NCI-H1930 (cell line): ENCODE data around the gene LRRC41.
"Not testable (repeated sequence)": the region's sequence is repeated elsewhere in the genome, so short reads cannot be mapped to it uniquely, and the experiment has no call there.

Source experiments
- DNase-seq, 2 experiments: peaks; one replicate each; lab custom pipeline; 2025; lab: John Stamatoyannopoulos, UW

Gene LRRC41, protein sequence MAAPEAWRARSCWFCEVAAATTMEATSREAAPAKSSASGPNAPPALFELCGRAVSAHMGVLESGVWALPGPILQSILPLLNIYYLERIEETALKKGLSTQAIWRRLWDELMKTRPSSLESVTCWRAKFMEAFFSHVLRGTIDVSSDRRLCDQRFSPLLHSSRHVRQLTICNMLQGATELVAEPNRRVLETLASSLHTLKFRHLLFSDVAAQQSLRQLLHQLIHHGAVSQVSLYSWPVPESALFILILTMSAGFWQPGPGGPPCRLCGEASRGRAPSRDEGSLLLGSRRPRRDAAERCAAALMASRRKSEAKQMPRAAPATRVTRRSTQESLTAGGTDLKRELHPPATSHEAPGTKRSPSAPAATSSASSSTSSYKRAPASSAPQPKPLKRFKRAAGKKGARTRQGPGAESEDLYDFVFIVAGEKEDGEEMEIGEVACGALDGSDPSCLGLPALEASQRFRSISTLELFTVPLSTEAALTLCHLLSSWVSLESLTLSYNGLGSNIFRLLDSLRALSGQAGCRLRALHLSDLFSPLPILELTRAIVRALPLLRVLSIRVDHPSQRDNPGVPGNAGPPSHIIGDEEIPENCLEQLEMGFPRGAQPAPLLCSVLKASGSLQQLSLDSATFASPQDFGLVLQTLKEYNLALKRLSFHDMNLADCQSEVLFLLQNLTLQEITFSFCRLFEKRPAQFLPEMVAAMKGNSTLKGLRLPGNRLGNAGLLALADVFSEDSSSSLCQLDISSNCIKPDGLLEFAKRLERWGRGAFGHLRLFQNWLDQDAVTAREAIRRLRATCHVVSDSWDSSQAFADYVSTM

DNA sequence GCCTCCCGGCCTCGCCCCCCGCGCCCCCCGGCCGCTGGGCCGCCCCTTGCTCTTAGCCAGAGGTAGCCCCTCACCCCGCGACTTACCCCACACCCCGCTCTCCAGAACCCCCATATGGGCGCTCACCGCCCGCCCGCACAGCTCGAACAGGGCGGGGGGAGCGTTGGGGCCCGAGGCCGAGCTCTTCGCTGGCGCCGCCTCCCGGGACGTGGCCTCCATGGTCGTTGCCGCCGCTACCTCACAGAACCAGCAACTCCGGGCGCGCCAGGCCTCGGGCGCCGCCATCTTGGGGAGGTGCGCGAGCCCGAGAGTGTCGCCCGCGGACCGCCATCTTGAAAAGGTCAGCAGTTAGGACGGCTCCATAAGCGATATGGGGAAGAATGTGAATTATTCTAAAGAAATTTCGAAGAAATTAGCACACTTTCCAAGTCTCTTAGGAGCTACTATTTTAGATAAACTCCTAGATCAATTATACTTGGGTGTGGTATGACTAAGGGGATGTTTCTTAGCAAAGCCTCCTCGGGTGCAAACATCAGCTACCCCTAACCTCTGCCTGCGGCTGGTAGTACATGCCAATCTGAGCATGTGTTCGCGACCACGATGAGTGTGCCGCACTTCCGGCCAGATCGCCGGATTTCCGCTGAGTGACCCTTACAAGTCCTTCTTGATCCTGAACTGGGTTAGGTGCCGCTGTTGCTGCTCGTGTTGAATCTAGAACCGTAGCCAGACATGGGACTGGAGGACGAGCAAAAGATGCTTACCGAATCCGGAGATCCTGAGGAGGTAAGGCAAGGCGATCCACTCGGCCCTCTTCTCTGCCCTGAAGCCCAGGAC lies at the start of gene LRRC41, which contains the start of gene UQCRH:
Gene LRRC41, minus strand, starts transcription at position 579 of the 834 bp plus-strand sequence. Its CDS starts 294 bp downstream, at position 285.
Gene UQCRH, plus strand, starts transcription at position 661 of the 834 bp plus-strand sequence. Its CDS starts 69 bp downstream, at position 730.
- peak; percentile 90 to 94 for DNase-seq

DNA sequence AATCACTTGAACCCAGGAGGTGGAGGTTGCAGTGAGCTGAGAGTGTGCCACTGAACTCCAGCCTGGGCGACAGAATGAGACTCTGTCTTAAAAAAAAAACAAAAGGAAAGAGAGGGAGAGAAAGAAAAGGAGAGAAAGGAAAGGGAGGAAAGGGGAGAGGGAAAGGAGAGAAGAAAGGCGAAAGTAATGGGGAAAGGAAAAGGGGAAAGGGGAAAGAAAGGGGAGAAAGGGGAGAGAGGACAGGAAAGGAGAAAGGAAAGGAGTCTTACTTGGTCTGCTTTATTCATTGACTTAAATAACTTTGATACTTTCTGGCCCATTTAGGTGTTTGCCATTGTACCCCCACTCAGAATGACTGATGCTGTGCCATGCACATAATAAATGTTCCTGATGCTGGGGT lies 48.9 kb upstream of the LRRC41 start:
- no peak for DNase-seq

DNA sequence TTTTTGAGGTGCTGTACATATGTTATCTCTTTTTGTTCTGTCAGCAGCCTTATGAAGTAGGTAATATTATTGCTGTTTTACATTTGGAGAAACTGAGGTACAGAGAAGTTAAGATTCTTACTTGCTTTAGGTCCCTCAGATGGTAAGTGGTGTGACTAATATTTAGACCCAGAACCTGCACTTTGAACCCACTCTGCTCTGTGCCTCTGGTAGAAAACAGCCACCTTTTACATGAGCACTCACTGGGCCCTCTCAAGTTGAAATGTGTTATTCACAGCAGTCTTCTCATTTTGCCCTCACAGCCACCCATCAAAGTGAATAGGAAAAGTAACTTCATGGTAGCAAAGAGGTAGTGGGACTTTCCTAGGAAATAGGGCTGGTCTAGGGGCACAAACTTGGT lies 41.9 kb upstream of the LRRC41 start:
- DNase-seq, result no peak

DNA sequence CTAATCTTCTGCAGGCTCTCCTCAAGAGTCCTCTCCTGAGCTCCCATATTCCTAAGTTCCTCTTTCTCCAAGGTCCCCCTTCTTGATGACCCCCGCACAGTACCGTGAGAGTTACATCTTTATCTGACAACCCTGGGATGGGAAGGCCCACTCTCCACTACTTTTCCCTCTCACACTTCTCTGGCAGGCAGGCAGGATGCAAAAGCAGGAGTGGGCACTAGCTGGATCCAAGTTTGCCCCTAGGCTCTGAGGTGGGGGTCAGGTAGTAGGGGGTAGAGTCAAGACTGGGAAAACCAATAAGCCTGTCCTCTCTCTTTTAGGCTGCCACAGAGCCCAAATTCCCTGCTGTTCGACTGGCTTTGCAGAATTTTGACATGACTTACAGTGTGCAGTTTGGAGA lies 41.1 kb upstream of the LRRC41 start:
- no peak for DNase-seq

DNA sequence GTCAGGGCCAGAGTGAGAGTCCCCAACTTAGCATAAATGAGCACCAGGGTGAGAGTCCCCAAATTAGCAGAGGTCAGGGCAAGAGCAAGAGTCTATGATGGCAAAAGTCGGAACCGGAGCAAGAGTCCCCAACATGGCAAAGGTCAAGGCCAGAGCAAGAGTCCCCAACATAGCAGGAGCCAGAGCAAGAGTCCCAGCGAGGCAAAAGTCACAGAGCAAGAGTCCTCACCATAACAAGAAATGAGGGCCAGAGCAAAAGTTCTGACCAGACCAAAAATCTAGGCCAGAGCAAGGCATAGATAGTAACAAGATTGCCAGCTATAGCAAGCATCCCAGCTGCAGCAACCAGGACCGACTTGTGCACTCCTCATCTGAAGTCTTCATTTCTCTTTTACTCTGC lies 40.3 kb upstream of the LRRC41 start:
- no peak for DNase-seq

DNA sequence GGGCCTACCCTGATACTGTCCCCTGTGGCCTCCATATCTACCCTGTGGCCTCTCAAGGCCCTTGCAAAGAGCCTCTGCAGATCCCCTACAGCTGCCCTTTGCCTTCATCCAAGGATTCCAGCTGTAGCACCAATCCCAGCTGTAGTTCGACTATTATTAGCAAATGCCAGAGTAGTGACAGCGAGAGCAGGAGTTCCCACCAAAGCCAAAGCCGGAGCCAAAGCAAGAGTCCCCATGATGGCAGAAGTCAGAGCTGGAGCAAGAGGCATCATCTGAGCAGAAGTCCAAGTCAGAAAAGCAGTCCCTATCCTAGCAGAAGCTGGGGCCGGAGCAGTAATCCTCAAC lies 39.9 kb upstream of the LRRC41 start:
- DNase-seq, result no peak

DNA sequence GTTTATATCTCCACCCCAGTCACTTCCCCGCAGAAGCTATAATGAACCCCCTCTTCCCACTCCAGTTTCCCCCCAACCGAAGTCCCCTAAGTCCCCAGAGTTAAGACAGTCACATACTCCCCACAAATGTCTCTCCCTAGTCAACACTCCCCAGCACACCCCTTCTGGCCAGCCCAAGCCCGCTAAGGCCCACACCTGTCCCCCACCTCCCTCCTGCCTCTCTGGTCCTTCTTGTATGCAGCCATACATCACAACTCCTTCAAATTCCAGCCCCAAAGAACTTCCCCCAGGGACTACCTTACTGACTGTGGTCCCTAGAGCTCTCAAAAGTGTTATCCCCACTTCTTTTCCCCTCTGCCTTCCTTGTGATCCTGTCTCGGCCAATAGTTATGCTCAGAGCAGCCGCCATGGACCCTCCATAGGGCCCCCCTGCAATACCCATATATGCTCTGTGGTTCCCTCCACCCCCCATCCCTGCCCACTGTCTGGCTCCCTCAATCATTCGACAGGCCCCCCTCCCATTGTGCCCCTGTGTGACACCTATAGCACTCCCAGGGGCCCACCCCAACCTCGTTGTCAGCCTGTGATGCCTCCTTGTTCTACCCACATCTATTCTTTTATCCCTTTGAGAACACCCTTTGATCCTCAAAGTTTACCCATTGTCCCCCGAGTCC lies 39.4 kb upstream of the LRRC41 start:
- DNase-seq, result no peak

DNA sequence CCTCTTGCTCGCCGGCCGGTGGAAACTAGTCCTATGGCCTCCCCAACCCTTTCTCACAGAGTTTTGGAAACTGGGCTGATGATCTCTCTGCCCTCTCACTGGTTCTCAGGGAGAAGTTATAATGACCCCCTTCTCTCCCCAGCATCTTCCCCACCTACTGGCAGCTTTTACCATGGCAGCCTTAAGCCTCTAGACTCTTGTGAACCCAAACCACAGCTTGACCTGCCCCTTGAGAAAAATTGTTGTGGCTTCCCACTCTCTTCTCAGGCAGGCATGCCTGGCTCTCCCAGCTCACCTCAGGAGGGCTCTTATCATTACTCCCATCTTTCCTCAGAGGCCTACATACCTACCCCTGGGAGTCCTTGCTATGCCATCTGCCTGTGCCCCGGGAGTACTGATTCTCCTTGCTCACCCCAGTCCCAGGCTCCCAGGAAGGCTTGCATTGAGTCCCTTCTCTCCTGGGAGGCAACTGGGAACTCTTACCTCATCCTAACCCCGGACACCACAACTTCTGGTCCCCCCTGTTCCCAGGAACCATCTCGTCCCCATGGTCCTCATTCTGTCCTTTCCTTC lies 38.8 kb upstream of the LRRC41 start:
- no peak for DNase-seq

DNA sequence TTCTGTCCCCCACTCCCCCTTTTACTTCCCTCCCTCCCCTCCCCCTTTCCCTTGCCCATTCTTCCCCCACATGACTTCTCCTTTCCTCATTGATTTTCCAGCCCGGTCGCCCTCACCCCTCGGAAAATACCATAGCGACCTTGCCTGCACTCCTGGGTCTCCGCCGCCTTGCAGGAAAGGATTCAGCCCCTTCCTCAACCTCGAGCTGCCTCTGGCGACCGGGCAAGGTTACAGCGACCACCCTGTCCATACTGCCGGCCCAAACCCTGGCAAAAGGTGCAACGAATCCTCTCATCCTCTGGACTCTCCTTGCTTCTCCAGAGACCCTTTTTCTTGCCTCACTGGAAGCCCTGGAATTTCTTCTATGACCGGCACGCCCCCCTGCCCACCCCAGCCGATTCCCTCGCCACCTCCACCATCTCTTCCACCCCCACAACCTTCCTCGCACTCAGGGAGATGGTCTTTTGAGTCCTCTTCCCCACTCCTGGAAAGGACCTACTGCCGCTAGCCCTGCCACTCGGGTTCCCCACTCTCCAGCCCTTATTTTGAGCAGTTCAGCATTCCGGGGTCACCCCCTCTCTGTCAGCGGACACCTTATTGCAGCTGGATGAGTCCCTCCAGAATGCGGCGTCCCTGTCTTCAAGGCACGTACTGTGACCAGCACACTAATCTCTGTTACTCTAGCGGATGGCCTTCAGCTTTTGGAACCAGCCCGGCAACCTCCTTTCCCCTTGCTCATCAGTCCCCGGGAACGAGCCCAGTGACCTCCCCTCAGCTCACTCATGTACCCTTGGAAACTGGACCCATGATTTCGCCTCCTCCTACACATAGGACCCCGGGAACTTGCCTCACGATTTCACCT lies 38.0 kb upstream of the LRRC41 start:
- DNase-seq, result no peak

DNA sequence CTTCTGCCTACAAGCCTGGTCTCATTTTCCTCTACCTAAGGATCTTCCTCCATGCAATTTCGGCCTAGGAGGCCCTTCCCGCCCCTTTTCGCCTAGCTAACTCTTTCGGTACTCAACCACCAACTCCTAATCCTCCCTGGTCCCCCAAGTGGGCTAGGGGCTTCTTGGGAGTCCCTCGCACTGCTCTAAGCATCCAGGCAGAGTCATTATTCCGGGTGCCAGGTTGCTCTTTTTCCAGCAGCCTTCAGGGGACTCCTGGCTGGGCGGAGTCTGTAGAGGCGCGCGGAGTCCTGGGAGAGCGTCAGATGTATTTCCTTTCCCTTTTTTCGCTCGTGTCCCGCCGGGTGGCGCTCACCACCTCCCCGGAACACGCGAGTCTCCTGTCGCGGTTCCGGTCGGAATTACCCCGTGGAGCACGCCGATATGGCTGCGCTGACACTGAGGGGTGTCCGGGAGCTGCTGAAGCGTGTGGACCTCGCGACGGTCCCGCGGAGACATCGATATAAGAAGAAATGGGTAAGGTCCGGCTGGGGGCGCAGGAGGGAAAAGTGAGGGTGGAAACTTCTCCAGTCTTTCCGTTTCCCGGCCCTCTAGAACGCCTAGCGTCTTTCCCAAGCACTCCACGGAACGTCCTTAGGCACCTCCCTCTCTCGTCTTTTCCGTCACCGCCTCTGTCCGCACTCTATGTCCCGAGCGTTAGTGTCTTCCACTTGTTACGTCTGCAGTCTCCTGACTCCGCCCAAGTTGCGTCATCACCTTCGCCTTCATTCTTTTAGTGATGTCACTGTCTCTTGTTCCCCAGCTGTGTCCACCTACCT lies 37.2 kb upstream of the LRRC41 start, which contains the start of gene NSUN4:
Gene NSUN4, plus strand, starts transcription at position 404 of the 818 bp plus-strand sequence. Its CDS starts 20 bp downstream, at position 424.
- DNase-seq, result peak; percentile 89 to 92

DNA sequence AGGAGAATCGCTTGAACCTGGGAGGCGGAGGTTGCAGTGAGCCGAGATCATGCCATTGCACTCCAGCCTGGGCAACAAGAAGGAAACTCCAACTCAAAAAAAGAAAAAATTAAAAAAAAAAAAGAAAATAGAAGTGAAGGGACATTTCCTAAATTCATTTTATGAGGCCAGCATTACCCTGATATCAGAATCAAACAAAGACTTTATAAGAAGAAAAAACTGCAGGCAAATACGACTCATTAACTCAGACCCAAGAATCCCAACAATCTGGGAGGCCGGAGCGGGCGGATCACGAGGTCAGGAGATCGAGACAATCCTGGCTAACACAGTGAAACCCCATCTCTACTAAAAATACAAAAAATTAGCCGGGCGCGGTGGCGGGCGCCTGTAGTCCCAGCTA lies 34.0 kb upstream of the LRRC41 start:
- DNase-seq, result not testable (repeated sequence)

DNA sequence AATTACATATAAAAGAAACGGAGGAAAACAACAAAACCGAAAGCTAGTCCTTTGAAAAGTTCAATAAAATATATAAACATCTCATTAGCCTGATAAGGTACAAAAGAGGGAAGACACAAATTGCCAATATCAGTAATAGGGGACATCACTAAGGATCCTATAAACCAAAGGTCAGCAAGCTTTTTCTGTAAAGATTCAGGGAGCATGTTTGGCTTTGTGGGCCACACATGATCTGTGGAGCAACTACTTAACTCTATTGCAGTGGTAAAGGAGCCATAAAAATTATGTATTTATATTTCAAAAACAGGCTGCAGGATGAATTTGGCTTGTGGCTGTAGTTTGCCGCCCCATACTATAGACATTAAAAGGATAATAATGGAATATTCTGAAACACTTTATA lies 31.7 kb upstream of the LRRC41 start:
- DNase-seq, result no peak

DNA sequence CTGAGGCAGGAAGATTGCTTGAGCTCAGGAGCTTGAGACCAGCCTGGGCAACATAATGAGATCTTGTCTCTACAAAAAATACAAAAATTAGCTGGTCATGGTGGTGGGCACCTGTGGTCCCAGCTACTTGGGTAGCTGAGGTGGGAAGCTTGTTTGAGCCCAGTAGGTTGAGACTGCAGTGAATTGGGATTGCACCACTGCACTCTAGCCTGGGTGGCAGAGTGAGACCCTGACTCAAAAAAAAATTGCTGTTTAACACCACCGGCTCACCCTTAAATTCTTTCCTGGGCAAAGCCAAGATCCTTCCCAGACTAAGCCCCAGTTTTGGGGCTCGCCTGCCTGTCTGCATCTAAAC lies 30.6 kb upstream of the LRRC41 start:
- no peak for DNase-seq

DNA sequence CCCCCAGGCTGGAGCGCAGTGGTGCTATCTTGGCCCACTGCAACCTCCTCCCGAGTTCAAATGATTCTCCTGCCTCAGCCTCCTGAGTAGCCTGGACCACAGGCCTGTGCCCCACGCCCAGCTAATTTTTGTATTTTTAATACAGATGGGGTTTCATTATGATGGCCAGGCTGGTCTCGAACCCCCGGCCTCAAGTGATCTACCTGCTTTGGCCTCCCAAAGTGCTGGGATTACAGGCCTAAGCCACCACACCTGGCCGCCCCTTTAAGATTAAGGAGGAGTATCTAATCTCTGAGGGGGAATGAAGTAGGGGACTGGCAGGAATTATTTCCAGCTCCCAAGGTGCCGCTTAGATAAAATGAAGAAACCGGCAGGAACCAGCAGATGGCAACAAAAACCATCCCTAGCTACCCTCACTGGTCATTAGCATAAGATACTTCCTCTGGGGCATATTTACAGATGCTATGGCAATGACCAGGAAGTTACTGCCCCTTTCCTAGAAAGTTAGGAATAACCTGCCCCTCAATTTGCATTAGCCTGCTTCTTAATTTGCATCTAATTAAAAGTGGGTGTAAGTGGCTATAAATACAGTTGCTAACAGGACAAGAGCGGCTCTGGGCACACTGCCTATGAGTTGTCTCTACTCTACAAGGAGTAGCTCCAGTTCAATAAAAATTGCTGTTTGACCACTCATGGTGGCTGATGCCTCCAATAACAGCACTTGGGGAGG lies 30.0 kb upstream of the LRRC41 start:
- DNase-seq, result no peak

DNA sequence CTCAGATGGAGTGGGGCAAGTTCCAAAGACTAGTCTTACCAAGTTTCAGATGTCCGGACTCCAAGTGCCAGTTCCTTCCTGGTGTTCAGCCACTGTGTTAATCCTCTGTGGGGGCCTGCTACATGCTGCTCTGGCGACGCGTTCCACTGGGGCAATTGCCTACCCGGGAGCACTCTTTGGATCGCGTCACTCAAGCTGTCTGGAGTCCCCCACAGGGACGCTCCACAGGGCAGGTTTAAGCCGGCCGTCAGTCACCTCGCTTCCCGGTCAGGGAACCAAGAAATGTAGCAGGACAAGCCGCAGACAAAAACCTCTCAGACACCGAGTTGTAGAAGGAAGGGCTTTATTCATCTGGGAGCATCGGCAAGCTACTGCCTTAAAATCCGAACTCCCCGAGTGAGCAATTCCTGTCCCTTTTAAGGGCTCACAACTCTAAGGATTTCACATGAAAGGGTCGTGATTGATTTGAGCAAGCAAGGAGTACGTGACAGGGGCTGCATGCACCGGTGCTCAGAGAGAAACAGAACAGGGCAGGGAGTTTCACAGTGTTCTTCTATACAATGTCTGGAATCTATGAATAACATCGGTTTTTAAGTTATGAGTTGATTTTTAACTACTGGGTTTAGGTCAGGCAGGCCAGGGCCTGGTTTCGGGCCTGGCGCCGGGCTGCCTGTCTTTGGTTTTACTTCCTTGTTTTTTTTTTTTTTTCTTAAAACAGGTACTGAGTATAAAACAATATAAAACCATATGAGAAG lies 28.5 kb upstream of the LRRC41 start:
- DNase-seq, result not testable (repeated sequence)

DNA sequence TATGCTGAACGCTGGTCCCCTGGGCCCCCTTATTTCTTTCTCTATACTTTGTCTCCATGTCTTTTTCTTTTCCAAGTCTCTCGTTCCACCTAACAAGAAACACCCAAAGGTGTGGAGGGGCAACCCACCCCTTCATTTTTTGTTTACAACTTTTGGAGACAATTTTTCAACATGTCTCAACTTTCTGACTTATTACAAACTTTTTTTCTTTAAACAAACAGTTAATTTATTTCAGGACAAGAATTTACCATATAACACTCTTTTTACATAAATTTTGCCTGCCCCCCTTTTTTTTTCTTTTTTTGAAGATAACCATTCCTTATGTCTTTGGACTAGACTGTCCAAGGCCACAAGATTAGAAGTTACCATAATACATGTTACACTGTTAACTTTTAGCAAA lies 27.0 kb upstream of the LRRC41 start:
- not testable (repeated sequence) for DNase-seq

DNA sequence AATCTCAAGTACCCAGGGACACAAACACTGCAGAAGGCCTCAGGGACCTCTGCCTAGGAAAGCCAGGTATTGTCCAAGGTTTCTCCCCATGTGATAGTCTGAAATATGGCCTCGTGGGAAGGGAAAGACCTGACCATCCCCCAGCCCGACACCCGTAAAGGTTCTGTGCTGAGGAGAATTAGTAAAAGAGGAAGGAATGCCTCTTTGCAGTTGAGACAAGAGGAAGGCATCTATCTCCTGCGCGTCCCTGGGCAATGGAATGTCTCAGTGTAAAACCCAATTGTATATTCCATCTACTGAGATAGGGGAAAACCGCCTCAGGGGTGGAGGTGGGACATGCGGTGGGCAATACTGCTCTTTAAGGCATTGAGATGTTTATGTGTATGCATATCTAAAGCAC lies 26.4 kb upstream of the LRRC41 start:
- not testable (repeated sequence) for DNase-seq

DNA sequence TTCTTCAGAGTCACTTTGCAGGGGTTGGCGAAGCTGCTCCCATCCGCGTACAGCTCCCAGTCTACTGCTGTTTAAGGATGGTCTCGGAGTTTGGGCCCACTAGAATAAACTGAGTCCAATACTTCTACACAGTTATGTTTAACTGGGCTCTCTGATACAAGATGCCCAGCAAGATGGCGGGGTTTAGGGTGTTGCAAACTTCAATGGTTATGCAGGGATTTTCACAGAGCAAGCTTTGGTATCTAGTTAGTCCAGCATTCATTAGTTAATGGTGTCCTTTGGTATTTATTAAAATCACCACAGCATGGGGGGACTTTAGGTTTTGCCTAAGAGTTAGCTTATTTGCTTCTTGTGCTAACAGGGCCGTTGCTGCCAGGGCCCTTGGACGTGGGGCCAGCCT lies 24.8 kb upstream of the LRRC41 start:
- not testable (repeated sequence) for DNase-seq
